ENCODE data around the gene ADARB1.
A peak's percentile ranks its signal among the peaks of the same experiment; 100 is the strongest.

Gene ADARB1

GRCh38 chr21:45225741-45226327 is 151.5 kb downstream of the ADARB1 start:
- no peak for TF ChIP-seq CTCF (IDR thresholded peaks at IDR 0.05; ENCODE audit: low read length, missing control alignments)
- no peak for DNase-seq (ENCODE audit: low read depth)
- H3K4me3 ChIP-seq (replicated peaks; ENCODE audit: low read depth, low read length) = no peak overlapping the region

- H3K4me3 ChIP-seq (replicated peaks; ENCODE audit: low read depth, low read length) = no peak overlapping the region
- TF ChIP-seq CTCF (IDR thresholded peaks at IDR 0.05; ENCODE audit: low read length, missing control alignments) = no peak
- DNase-seq (ENCODE audit: low read depth) = no peak
Measured at GRCh38 chr21:45226540-45227326, 152.4 kb downstream of the ADARB1 start.

GRCh38 chr21:45227735-45228134 is 153.4 kb downstream of the ADARB1 start:
- H3K4me3 ChIP-seq (replicated peaks; ENCODE audit: low read depth, low read length) = no peak overlapping the region
- peak; percentile 1 for TF ChIP-seq CTCF (IDR thresholded peaks at IDR 0.05; ENCODE audit: low read length, missing control alignments)
- DNase-seq (ENCODE audit: low read depth) = no peak

DNA sequence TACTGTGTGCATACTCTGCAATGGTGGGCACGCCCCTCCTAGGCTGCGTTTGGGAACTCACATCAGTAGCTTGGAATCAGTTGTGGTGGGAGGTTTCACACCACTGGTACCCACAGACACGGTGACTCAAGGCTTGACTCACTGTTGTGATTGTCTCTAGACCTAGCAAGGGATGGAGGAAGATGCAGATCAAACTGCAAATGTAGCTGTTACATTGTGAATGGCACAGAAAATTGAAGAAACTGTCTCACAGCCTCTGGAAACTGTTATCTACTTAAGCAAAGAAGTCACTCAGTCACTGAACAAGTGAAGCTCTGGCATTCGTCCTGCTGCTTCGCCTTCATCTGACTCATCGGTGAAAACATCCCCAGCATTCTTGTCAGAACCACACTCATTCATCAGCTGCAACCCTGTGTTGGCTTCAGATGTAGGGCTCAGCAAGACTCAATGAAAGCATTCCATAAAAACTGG is 153.8 kb downstream of the ADARB1 start:
- no peak overlapping the region for H3K4me3 ChIP-seq (replicated peaks; ENCODE audit: low read depth, low read length)
- peak; percentile 94 for DNase-seq (ENCODE audit: low read depth)
- no peak for TF ChIP-seq CTCF (IDR thresholded peaks at IDR 0.05; ENCODE audit: low read length, missing control alignments)

DNA sequence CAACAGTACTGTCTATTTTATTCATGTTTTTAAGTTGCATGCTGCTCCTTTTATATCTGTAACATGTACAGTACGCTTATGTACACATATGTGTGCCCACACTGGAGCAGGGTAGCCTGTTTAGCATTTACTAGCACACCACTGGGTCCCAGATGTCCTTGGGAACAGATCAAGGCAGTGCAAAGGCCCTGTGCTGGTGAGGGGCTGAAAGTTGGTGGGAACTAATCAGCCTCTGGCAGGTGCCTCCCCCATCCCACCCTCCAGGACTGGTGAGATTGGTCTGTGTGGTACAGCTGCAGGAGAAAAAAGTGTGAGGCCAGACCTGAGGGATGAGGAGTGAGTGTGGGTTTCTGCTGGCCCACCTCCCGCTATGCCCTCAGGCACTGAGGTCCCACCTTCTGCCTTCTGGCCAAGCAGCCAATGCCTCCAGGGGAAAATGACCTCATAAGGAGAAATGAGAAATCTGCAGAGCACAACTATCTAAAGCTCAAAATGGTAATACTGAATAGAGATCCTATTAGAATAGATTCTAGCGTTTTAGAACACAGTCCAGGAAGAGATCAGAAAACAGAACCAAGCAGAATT is 154.4 kb downstream of the ADARB1 start:
- TF ChIP-seq CTCF (IDR thresholded peaks at IDR 0.05; ENCODE audit: low read length, missing control alignments) = no peak
- H3K4me3 ChIP-seq (replicated peaks; ENCODE audit: low read depth, low read length) = no peak overlapping the region
- DNase-seq (ENCODE audit: low read depth) = no peak

GRCh38 chr21:45231705-45232104 is 157.3 kb downstream of the ADARB1 start:
- no peak for TF ChIP-seq CTCF (IDR thresholded peaks at IDR 0.05; ENCODE audit: low read length, missing control alignments)
- DNase-seq (ENCODE audit: low read depth) = no peak
- H3K4me3 ChIP-seq (replicated peaks; ENCODE audit: low read depth, low read length) = no peak overlapping the region
